IMR-90 (cell line): Measurements from ENCODE around the gene GGTA1. TPM values are rescaled to one million over a fixed set of nuclear protein-coding genes. Genes with fewer than 3 reads are reported as not detected.
"Not testable (repeated sequence)": the region's sequence is repeated elsewhere in the genome, so short reads cannot be mapped to it uniquely, and the experiment has no call there.

Experiments used
- ATAC-seq: fragments of 200-7000 bp; cut with Tn5 transposase; 2 replicates; pipeline ENCODE4 v1.9.1; 2020; ENCODE audit warnings: low read depth, mild to moderate bottlenecking, moderate library complexity
- BruUV-seq: library from RNA; stranded (reverse); fragments of 400-500 nt; replicated peaks from 2 replicates; lab custom pipeline; 2021; lab: Mats Ljungman, UMichigan
- CTCF ChIA-PET: fragments of 300-600 bp; formaldehyde crosslinking; extraction: SDS; loops from one replicate; lab custom pipeline; 2021; ENCODE audit warnings: antibody characterized with exemption; lab: Yijun Ruan, JAX
- POLR2A ChIA-PET: fragments of 300-600 bp; sonication (Branson Sonifier 250); formaldehyde crosslinking; loops from one replicate; lab custom pipeline; 2022; ENCODE audit warnings: antibody characterized with exemption; ENCODE audit not compliant: unreplicated experiment; lab: Charles Lee
- DNase-seq: peaks from one replicate; pipeline ENCODE4 v3.0.0; 2013
- H2AFZ ChIP-seq: replicated peaks from 2 replicates; pipeline ENCODE3; 2013; ENCODE audit warnings: low read length, mild to moderate bottlenecking; ENCODE audit not compliant: poor library complexity
- H2AK5ac ChIP-seq: 2 replicates; pipeline ENCODE4 v1.6.1; 2013; ENCODE audit warnings: low read depth, low read length, inconsistent platforms
- H2AK9ac ChIP-seq: replicated peaks from 2 replicates; pipeline ENCODE3; 2013; ENCODE audit warnings: mild to moderate bottlenecking, low read depth, low read length, moderate library complexity; ENCODE audit not compliant: poor library complexity
- H2BK120ac ChIP-seq: 2 replicates; pipeline ENCODE4 v1.6.1; 2013; ENCODE audit warnings: low read depth, low read length, inconsistent platforms
- H2BK15ac ChIP-seq: 3 replicates; pipeline ENCODE4 v1.6.1; 2013; ENCODE audit warnings: low read depth, low read length, inconsistent platforms
- H2BK20ac ChIP-seq: 2 replicates; pipeline ENCODE4 v1.6.1; 2013; ENCODE audit warnings: low read depth, mild to moderate bottlenecking, inconsistent platforms, low read length, moderate library complexity
- H2BK5ac ChIP-seq: 2 replicates; pipeline ENCODE4 v1.6.1; 2013; ENCODE audit warnings: mild to moderate bottlenecking, low read depth, low read length, inconsistent platforms; ENCODE audit not compliant: poor library complexity, severe bottlenecking
- H3K14ac ChIP-seq: replicated peaks from 2 replicates; pipeline ENCODE4 v1.6.1; 2013; ENCODE audit warnings: low read depth, low read length, inconsistent platforms
- H3K18ac ChIP-seq: 2 replicates; pipeline ENCODE4 v1.6.1; 2013; ENCODE audit warnings: low read depth, low read length, control low read depth
- H3K23ac ChIP-seq: 2 replicates; pipeline ENCODE4 v1.6.1; 2013; ENCODE audit warnings: low read depth, low read length, inconsistent platforms
- H3K27ac ChIP-seq: 2 replicates; pipeline ENCODE4 v1.5.1; 2013; ENCODE audit warnings: mild to moderate bottlenecking, control low read depth, low read length; ENCODE audit not compliant: insufficient read depth
- H3K27me3 ChIP-seq: 2 replicates; pipeline ENCODE4 v1.6.1; 2013; ENCODE audit warnings: low read length; ENCODE audit not compliant: control insufficient read depth, insufficient read depth
- H3K36me3 ChIP-seq: 2 replicates; pipeline ENCODE4 v1.6.1; 2013; ENCODE audit warnings: low read length, mixed read lengths; ENCODE audit not compliant: control insufficient read depth, insufficient read depth
- H3K4ac ChIP-seq: 2 replicates; pipeline ENCODE4 v1.6.1; 2013; ENCODE audit warnings: low read depth, low read length, inconsistent platforms
- H3K4me1 ChIP-seq: 2 replicates; pipeline ENCODE4 v1.6.1; 2013; ENCODE audit warnings: low read length, mixed read lengths; ENCODE audit not compliant: control insufficient read depth, insufficient read depth
- H3K4me2 ChIP-seq: 2 replicates; pipeline ENCODE4 v1.6.1; 2013; ENCODE audit warnings: low read depth, mild to moderate bottlenecking, control low read depth, low read length, moderate library complexity
- H3K4me3 ChIP-seq: 2 replicates; pipeline ENCODE4 v1.5.1; 2013; ENCODE audit warnings: low read depth, mild to moderate bottlenecking, control low read depth, low read length, moderate library complexity; ENCODE audit not compliant: insufficient read depth
- H3K56ac ChIP-seq: 2 replicates; pipeline ENCODE4 v1.6.1; 2013; ENCODE audit warnings: low read length, inconsistent platforms; ENCODE audit not compliant: insufficient read depth; ENCODE audit errors: extremely low read depth
- H3K79me1 ChIP-seq, 2 experiments: 2 replicates each; pipeline ENCODE4 v1.6.1; 2013; ENCODE audit warnings: low read length in 2 of 2, inconsistent platforms in 1 of 2, low read depth in 1 of 2
- H3K9ac ChIP-seq: 2 replicates; pipeline ENCODE4 v1.6.1; 2013; ENCODE audit warnings: low read depth, low read length, control low read depth
- H3K9me1 ChIP-seq: 2 replicates; pipeline ENCODE4 v1.6.1; 2013; ENCODE audit warnings: low read length, inconsistent platforms; ENCODE audit not compliant: insufficient read depth
- H3K9me3 ChIP-seq: 2 replicates; pipeline ENCODE4 v1.6.1; 2013; ENCODE audit warnings: low read length; ENCODE audit not compliant: control insufficient read depth, insufficient read depth
- H4K20me1 ChIP-seq: 2 replicates; pipeline ENCODE4 v1.6.1; 2013; ENCODE audit warnings: low read length, inconsistent platforms; ENCODE audit not compliant: insufficient read depth
- H4K5ac ChIP-seq: 2 replicates; pipeline ENCODE4 v1.6.1; 2013; ENCODE audit warnings: mild to moderate bottlenecking, low read depth, low read length, control low read depth
- H4K8ac ChIP-seq, 2 experiments: 2 replicates each; pipeline ENCODE4 v1.6.1; 2013; ENCODE audit warnings: low read depth in 2 of 2, low read length in 2 of 2, control low read depth in 1 of 2, inconsistent platforms in 1 of 2
- H4K91ac ChIP-seq: 2 replicates; pipeline ENCODE4 v1.6.1; 2013; ENCODE audit warnings: low read depth, low read length, inconsistent platforms; ENCODE audit not compliant: insufficient read depth
- WGBS, 2 experiments: methylation state at CpG; one replicate each; pipeline versions ENCODE4 v1.1.5 to v1.1.7; 2013; ENCODE audit warnings: missing lambda C conversion rate in 2 of 2; ENCODE audit not compliant: insufficient read length in 1 of 2; ENCODE audit errors: extremely low coverage in 2 of 2; 5-methylcytosine and 5-hydroxymethylcytosine counted together
- dilution Hi-C: fragments of 300-500 bp; cut with HindIII; formaldehyde crosslinking; loops from one replicate; pipeline ENCODE4 v1.14.3; 2018; ENCODE audit warnings: low sequenced_read_pairs; ENCODE audit not compliant: unreplicated experiment
- in situ Hi-C: fragments of 300-500 bp; cut with MboI; formaldehyde crosslinking; loops from 3 replicates; pipeline ENCODE4 v1.14.3; 2019; ENCODE audit warnings: low sequenced_read_pairs, inconsistent platforms, mixed read lengths
- intact Hi-C: fragments of 100-400 bp; cut with micrococcal nuclease; formaldehyde crosslinking; loops from 2 replicates; pipeline ENCODE4 v1.10.0; 2022
- polyA plus RNA-seq, 3 experiments: library from polyadenylated mRNA; depleted of rRNA; stranded (reverse); fragments of >200 nt; gene quantifications; 2 replicates each; pipeline ENCODE4 v1.2.3, GENCODE V29; 2012; ENCODE audit warnings: low replicate concordance in 1 of 3
- total RNA-seq: library from RNA; depleted of rRNA; stranded (reverse); fragments of >200 nt; gene quantifications from 2 replicates; pipeline ENCODE4 v1.2.3, GENCODE V29; 2012

GGTA1 gene
- total and polyA plus RNA-seq, 2 of the 4 experiments (the other 2 are of a cell fraction): not detected

- H2BK120ac ChIP-seq, H3K9me1 ChIP-seq, H3K14ac ChIP-seq, H4K20me1 ChIP-seq, H3K56ac ChIP-seq, H3K27ac ChIP-seq, dilution Hi-C loops, H3K9ac ChIP-seq, H2AFZ ChIP-seq, H2BK5ac ChIP-seq, ATAC-seq, H3K9me3 ChIP-seq, H4K8ac ChIP-seq, H3K79me1 ChIP-seq, DNase-seq, H2BK20ac ChIP-seq, H3K4me2 ChIP-seq, H4K5ac ChIP-seq, H4K91ac ChIP-seq, H3K18ac ChIP-seq, BruUV-seq, H2AK5ac ChIP-seq, H3K36me3 ChIP-seq, in situ Hi-C loops, H2BK15ac ChIP-seq, H3K4me3 ChIP-seq, H2AK9ac ChIP-seq, intact Hi-C loops, POLR2A ChIA-PET, CTCF ChIA-PET, H3K4me1 ChIP-seq, H3K4ac ChIP-seq, H3K23ac ChIP-seq: not testable (repeated sequence)
- H3K27me3 ChIP-seq: peaks cover 43% of the 10 kb centered on the region
- no CpG with 5 or more reads among the region's 4 CpGs for WGBS, 2 experiments
Measured at GRCh38 chr9:121458449-121458848, 41.2 kb downstream of the GGTA1 start.
